ENCODE measurements around the gene DYNLT1. TPM values are rescaled to one million over a fixed set of nuclear protein-coding genes. Genes with fewer than 3 reads are reported as not detected.

DYNLT1 gene
- total and polyA plus RNA-seq, 2 of the 13 experiments (the other 11 are each of a cell fraction or from before 2014, with no cell fraction given), result 108 to 171 TPM

DNA sequence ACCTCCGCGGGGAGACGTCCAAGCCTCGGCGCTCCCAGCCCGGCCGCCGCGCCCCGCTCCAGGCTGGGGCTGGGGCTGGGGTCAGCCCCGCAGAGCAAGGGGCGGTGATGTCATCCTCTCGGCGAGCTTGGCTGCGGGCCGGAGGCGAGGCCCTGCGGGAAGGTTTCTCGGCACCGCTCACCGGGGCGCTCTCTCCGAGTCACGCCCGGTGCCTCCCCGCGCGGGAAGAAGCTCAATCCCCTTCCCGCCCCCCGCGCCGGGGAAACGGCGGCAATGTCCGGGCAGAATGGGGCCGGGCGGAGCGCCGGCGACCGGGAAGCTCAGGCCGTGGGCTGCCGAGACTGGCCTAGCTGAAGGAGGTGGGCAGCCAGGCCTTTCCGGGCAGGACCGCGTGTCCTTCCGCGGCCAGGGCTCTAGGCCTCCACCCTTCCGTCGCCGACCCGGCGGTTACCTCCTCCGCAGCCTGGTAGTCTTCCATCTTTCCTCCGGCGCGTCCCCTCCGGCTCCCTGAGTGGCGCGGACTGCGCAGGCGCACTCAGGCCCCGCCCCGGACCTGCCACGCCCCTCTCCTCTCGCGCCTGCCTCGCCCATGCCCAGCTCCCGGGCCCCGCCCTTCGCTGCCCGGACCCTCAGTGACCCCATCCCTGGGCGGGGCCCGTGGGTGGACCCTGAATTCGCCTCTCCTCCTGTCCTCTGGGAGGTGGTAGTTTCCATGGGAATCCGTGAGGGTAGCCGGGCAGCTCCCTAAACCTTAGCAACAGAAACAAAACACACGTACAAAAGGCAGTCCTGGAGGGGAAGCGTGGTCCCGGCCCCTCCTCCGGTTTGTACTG is at the start of gene DYNLT1 (continued):
- no peak for TF ChIP-seq NONO (IDR thresholded peaks at IDR 0.05)
- TF ChIP-seq NONO (CRISPR knock-in tag; conservative IDR thresholded peaks at IDR 0.05), result no peak; the same call in none of the 2 replicates
- TF ChIP-seq NFKBIZ (CRISPR knock-in tag; IDR thresholded peaks at IDR 0.05), result no peak; the same call in 1 of the 2 replicates
- TF ChIP-seq SUZ12 (IDR thresholded peaks at IDR 0.05; ENCODE audit: low read depth, low read length), result no peak
- TF ChIP-seq ZBTB8A (CRISPR knock-in tag; IDR thresholded peaks at IDR 0.05; ENCODE audit: borderline replicate concordance, low read depth), result no peak; the same call in 1 of the 2 replicates
- TF ChIP-seq, protein P1, sequence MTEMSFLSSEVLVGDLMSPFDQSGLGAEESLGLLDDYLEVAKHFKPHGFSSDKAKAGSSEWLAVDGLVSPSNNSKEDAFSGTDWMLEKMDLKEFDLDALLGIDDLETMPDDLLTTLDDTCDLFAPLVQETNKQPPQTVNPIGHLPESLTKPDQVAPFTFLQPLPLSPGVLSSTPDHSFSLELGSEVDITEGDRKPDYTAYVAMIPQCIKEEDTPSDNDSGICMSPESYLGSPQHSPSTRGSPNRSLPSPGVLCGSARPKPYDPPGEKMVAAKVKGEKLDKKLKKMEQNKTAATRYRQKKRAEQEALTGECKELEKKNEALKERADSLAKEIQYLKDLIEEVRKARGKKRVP (CRISPR knock-in tag; IDR thresholded peaks at IDR 0.05), result no peak
- no peak for TF ChIP-seq CEBPB (IDR thresholded peaks at IDR 0.05; ENCODE audit: borderline replicate concordance, low read depth, low read length)
- TF ChIP-seq RBM39 (IDR thresholded peaks at IDR 0.05; ENCODE audit: low read depth, low read length, poor library complexity, severe bottlenecking), result peak; percentile 97
- TF ChIP-seq ZNF552 (CRISPR knock-in tag; IDR thresholded peaks at IDR 0.05; ENCODE audit: borderline replicate concordance), result peak; percentile 67; the same call in 1 of the 2 replicates
- TF ChIP-seq ZNF891 (CRISPR knock-in tag; IDR thresholded peaks at IDR 0.05), result peak; percentile 85
- no peak for TF ChIP-seq ZNF569 (CRISPR knock-in tag; IDR thresholded peaks at IDR 0.05; ENCODE audit: borderline replicate concordance)
- TF ChIP-seq ZNF333 (CRISPR knock-in tag; IDR thresholded peaks at IDR 0.05; ENCODE audit: borderline replicate concordance), result peak; percentile 75; the same call in 1 of the 2 replicates
- peak; percentile 72; the same call in 1 of the 2 replicates for TF ChIP-seq RFX1 (IDR thresholded peaks at IDR 0.05)
- TF ChIP-seq MAX (IDR thresholded peaks at IDR 0.05), result peak; percentile 87
- TF ChIP-seq HES4 (CRISPR knock-in tag; IDR thresholded peaks at IDR 0.05; ENCODE audit: borderline replicate concordance), result peak; percentile 86
- TF ChIP-seq HIC2 (CRISPR knock-in tag; IDR thresholded peaks at IDR 0.05; ENCODE audit: low read depth), result no peak; the same call in 1 of the 2 replicates
- peak; percentile 68; the same call in 1 of the 2 replicates for TF ChIP-seq HNRNPL (IDR thresholded peaks at IDR 0.05; ENCODE audit: low read depth, low read length)
- TF ChIP-seq KDM4B (CRISPR knock-in tag; IDR thresholded peaks at IDR 0.05), result no peak; the same call in 1 of the 2 replicates
- TF ChIP-seq, protein P2, sequence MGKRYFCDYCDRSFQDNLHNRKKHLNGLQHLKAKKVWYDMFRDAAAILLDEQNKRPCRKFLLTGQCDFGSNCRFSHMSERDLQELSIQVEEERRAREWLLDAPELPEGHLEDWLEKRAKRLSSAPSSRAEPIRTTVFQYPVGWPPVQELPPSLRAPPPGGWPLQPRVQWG (CRISPR knock-in tag; IDR thresholded peaks at IDR 0.05; ENCODE audit: borderline replicate concordance, low read depth), result no peak
- TF ChIP-seq ZUFSP (CRISPR knock-in tag; IDR thresholded peaks at IDR 0.05; ENCODE audit: borderline replicate concordance), result no peak
- 0 out of 2 replicates have a peak, but pooled peaks have one; percentile 14 for TF ChIP-seq REL (CRISPR knock-in tag; conservative IDR thresholded peaks at IDR 0.05)
- 0 out of 2 replicates have a peak, but pooled peaks have one; percentile 73 for TF ChIP-seq ZNF704 (CRISPR knock-in tag; IDR thresholded peaks at IDR 0.05; ENCODE audit: borderline replicate concordance)
